SK-N-SH (cell line): ENCODE measurements around the gene ZNF438. TPM values are rescaled to one million over a fixed set of nuclear protein-coding genes. Genes with fewer than 3 reads are reported as not detected.

Experiments used
- CTCF ChIA-PET: fragments of 300-600, 350-600 bp; formaldehyde crosslinking; extraction: SDS; loops from one replicate; lab custom pipeline; 2021; lab: Yijun Ruan, JAX
- POLR2A ChIA-PET: fragments of 350-600 bp; sonication (Branson Sonifier 250); formaldehyde crosslinking; extraction: SDS; loops from one replicate; lab custom pipeline; 2020; ENCODE audit warnings: antibody characterized with exemption, inconsistent platforms; lab: Yijun Ruan, JAX
- DNase-seq: peaks from one replicate; pipeline ENCODE4 v3.0.0; 2012
- H2AFZ ChIP-seq: fragments of 200-600 bp; sonication (generic); 2 replicates; pipeline ENCODE4 v1.8.1; 2016; ENCODE audit warnings: antibody characterized with exemption, mild to moderate bottlenecking, low read depth
- H3F3A ChIP-seq: fragments of 200-600 bp; sonication (generic); replicated peaks from 2 replicates; pipeline ENCODE3; 2016; ENCODE audit warnings: antibody characterized with exemption, mild to moderate bottlenecking; ENCODE audit not compliant: insufficient read depth
- H3K27ac ChIP-seq, 2 experiments: fragments of 200-500 bp in 1 of 2; fragments of 200-600 bp in 1 of 2; sonication (Bioruptor generic) in 1 of 2; sonication (generic), shearing (Covaris generic) in 1 of 2; 2 replicates each; pipeline versions ENCODE4 v1.5.1 to v1.6.1; 2014 to 2016; ENCODE audit warnings: low read depth in 2 of 2, inconsistent platforms in 1 of 2, low read length in 1 of 2, mild to moderate bottlenecking in 1 of 2, mixed read lengths in 1 of 2
- H3K27me3 ChIP-seq: fragments of 200-600 bp; sonication (generic), shearing (Covaris generic); 2 replicates; pipeline ENCODE4 v1.6.1; 2016; ENCODE audit warnings: mixed run types; ENCODE audit not compliant: insufficient read depth
- H3K36me3 ChIP-seq, 2 experiments: fragments of 200-500 bp in 1 of 2; fragments of 200-600 bp in 1 of 2; sonication (Bioruptor generic) in 1 of 2; sonication (generic) in 1 of 2; replicated peaks in 1 of 2; 2 replicates each; pipeline versions ENCODE3 to v1.5.1; 2014 to 2016; ENCODE audit warnings: low read length in 1 of 2, mild to moderate bottlenecking in 1 of 2; ENCODE audit not compliant: insufficient read depth in 2 of 2, control insufficient read depth in 1 of 2
- H3K4me1 ChIP-seq, 2 experiments: fragments of 200-500 bp in 1 of 2; fragments of 200-600 bp in 1 of 2; sonication (Bioruptor generic) in 1 of 2; sonication (generic), shearing (Covaris generic) in 1 of 2; 2 replicates each; pipeline versions ENCODE4 v1.5.1 to v1.6.1; 2014 to 2016; ENCODE audit warnings: low read depth in 1 of 2, low read length in 1 of 2, mixed run types in 1 of 2; ENCODE audit not compliant: insufficient read depth in 2 of 2, control insufficient read depth in 1 of 2
- H3K4me2 ChIP-seq: fragments of 200-600 bp; sonication (generic), shearing (Covaris generic); 2 replicates; pipeline ENCODE4 v1.6.1; 2017; ENCODE audit warnings: mixed run types
- H3K4me3 ChIP-seq, 2 experiments: fragments of 200-500 bp in 1 of 2; fragments of 200-600 bp in 1 of 2; sonication (Bioruptor generic) in 1 of 2; sonication (generic), shearing (Covaris generic) in 1 of 2; 2 replicates each; pipeline versions ENCODE4 v1.5.1 to v1.8.1; 2014 to 2016; ENCODE audit warnings: low read depth in 2 of 2, inconsistent platforms in 1 of 2, low read length in 1 of 2, mild to moderate bottlenecking in 1 of 2, mixed read lengths in 1 of 2, moderate library complexity in 1 of 2
- H3K79me2 ChIP-seq: fragments of 200-600 bp; sonication (generic); 2 replicates; pipeline ENCODE4 v1.8.1; 2017; ENCODE audit warnings: mild to moderate bottlenecking; ENCODE audit not compliant: insufficient read depth
- H3K9ac ChIP-seq: fragments of 200-600 bp; sonication (generic); 2 replicates; pipeline ENCODE4 v1.6.1; 2017; ENCODE audit warnings: mixed run types
- H3K9me2 ChIP-seq: fragments of 200-600 bp; sonication (generic); 2 replicates; pipeline ENCODE4 v1.6.1; 2017; ENCODE audit warnings: mixed run types
- H3K9me3 ChIP-seq: fragments of 200-600 bp; sonication (generic); 2 replicates; pipeline ENCODE4 v1.6.1; 2017; ENCODE audit warnings: mixed run types, mild to moderate bottlenecking, moderate library complexity
- H4K20me1 ChIP-seq: fragments of 200-600 bp; sonication (generic); 2 replicates; pipeline ENCODE4 v1.6.1; 2017; ENCODE audit warnings: mild to moderate bottlenecking, mixed run types; ENCODE audit not compliant: insufficient read depth
- CHD2 ChIP-seq: fragments of 150-350 bp; IDR thresholded peaks from 2 replicates; pipeline ENCODE4 v1.6.1; 2018; ENCODE audit warnings: low read length; ENCODE audit not compliant: partially characterized antibody
- ELF1 ChIP-seq: IDR thresholded peaks from 2 replicates; pipeline ENCODE4 v1.4.0; 2012
- EP300 ChIP-seq, 2 experiments: IDR thresholded peaks; 2 replicates each; pipeline versions ENCODE4 v1.4.0 to v1.6.1; 2012; ENCODE audit warnings: borderline replicate concordance in 1 of 2, low read depth in 1 of 2, low read length in 1 of 2
- EZH2phosphoT487 ChIP-seq: fragments of 200-600 bp; sonication (generic); IDR thresholded peaks from 2 replicates; pipeline ENCODE4 v1.6.1; 2017; ENCODE audit warnings: low read depth, mixed run types, mild to moderate bottlenecking, antibody characterized with exemption, moderate library complexity, borderline replicate concordance
- FOXJ3 ChIP-seq: sonication (generic); formaldehyde crosslinking; IDR thresholded peaks from 2 replicates; pipeline ENCODE4 v1.5.1; 2020; ENCODE audit warnings: mild to moderate bottlenecking, missing genetic modification reagents
- FOXM1 ChIP-seq: IDR thresholded peaks from 2 replicates; pipeline ENCODE4 v1.4.0; 2012; ENCODE audit warnings: low read depth, mild to moderate bottlenecking
- GATA2 ChIP-seq: sonication (generic); formaldehyde crosslinking; IDR thresholded peaks from 2 replicates; pipeline ENCODE4 v1.5.0; 2020; ENCODE audit warnings: mild to moderate bottlenecking, missing genetic modification reagents
- JUND ChIP-seq: IDR thresholded peaks from 2 replicates; pipeline ENCODE4 v1.4.0; 2012
- NFIC ChIP-seq: IDR thresholded peaks from 2 replicates; pipeline ENCODE4 v1.4.0; 2012; ENCODE audit warnings: borderline replicate concordance
- PBX3 ChIP-seq: IDR thresholded peaks from 2 replicates; pipeline ENCODE4; 2012
- RAD21 ChIP-seq: IDR thresholded peaks from 2 replicates; pipeline ENCODE4 v1.6.1; 2012; ENCODE audit warnings: mild to moderate bottlenecking, low read length
- RFX5 ChIP-seq: IDR thresholded peaks from 2 replicates; pipeline ENCODE4 v1.6.1; 2012; ENCODE audit warnings: mild to moderate bottlenecking, improper control_type of control experiment, low read length
- SIN3A ChIP-seq: IDR thresholded peaks from 2 replicates; pipeline ENCODE4 v1.6.1; 2012; ENCODE audit warnings: low read depth, mild to moderate bottlenecking, low read length, moderate library complexity, borderline replicate concordance
- TAF1 ChIP-seq: IDR thresholded peaks from 2 replicates; pipeline ENCODE4 v1.6.1; 2012; ENCODE audit warnings: low read depth, mild to moderate bottlenecking, low read length, moderate library complexity, borderline replicate concordance
- TCF12 ChIP-seq: IDR thresholded peaks from 2 replicates; pipeline ENCODE4 v1.4.0; 2012
- USF2 ChIP-seq: fragments of 150-350 bp; IDR thresholded peaks from 2 replicates; pipeline ENCODE4 v1.6.1; 2017; ENCODE audit warnings: antibody characterized with exemption, low read length, low read depth, borderline replicate concordance
- WGBS: methylation state at CpG from one replicate; pipeline ENCODE4 v1.1.6; 2017; ENCODE audit warnings: low lambda C conversion rate; 5-methylcytosine and 5-hydroxymethylcytosine counted together
- polyA plus RNA-seq, 3 experiments: library from polyadenylated mRNA; depleted of rRNA; stranded (reverse); fragments of >200 nt; gene quantifications; 2 replicates each; pipeline ENCODE4 v1.2.3, GENCODE V29; 2012
- TF ChIP-seq, protein P1 (sequence below): IDR thresholded peaks from 2 replicates; pipeline ENCODE4 v1.4.0; 2012; ENCODE audit warnings: low read depth
- TF ChIP-seq, protein P2 (sequence below): IDR thresholded peaks from 2 replicates; pipeline ENCODE4 v1.4.0; 2012; ENCODE audit warnings: low read depth, borderline replicate concordance
- TF ChIP-seq, protein P3 (sequence below): fragments of 200-600 bp; sonication (generic); IDR thresholded peaks from 2 replicates; pipeline ENCODE4 v1.6.1; 2017; ENCODE audit warnings: antibody characterized with exemption, mild to moderate bottlenecking, moderate library complexity

The ZNF438 gene
- polyA plus RNA-seq, 1 of the 3 experiments (the other 2 are of a cell fraction): 2.1 TPM

DNA sequence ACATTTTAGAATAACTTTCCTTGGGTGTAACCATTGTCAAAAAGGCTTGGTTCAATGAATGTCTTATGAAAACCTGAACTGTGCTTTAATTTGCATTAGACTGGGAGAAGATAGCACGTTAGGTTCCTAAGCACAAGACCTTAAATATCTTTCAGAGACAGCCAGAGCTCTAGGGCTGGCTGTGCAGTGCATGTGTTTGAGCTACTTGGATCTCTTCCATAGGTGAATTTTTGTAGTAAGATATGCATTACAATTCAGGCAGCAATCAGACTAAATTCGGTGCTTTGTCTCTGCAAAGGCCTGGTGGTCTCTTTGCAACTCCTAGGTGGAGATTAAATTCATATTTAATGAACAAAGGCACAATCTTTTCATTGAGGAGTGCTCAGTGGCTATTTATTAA, 192.0 kb downstream of the ZNF438 start:
- Histone ChIP-seq H3K36me3 (no peaks in the 10 kb centered on the region), H3K4me1 (no peaks in the 10 kb centered on the region), H3K9me2 (no peaks in the 10 kb centered on the region), H2AFZ (no peak overlapping the region), H3K4me3 (no peak overlapping the region), H3K9ac (no peak overlapping the region), H3K9me3 (no peaks in the 10 kb centered on the region), H3K27me3 (no peaks in the 10 kb centered on the region), H4K20me1 (no peaks in the 10 kb centered on the region), H3K79me2 (no peaks in the 10 kb centered on the region), H3K4me2 (no peak overlapping the region), H3F3A (no peaks in the 10 kb centered on the region), H3K27ac (no peak overlapping the region)
- POLR2A ChIA-PET: no interaction called here
- no peak for DNase-seq
- TF ChIP-seq ELF1 (no peak), CHD2 (no peak), EZH2phosphoT487 (no peak), TCF12 (no peak), FOXM1 (no peak), RAD21 (no peak), GATA2 (CRISPR knock-in tag) (no peak), TAF1 (no peak), USF2 (no peak), FOXJ3 (CRISPR knock-in tag) (no peak), RFX5 (no peak), JUND (no peak), PBX3 (no peak), NFIC (no peak), SIN3A (no peak), EP300 (IDR thresholded peaks at IDR 0.05; ENCODE audit: borderline replicate concordance in 1 of 2, low read depth in 1 of 2, low read length in 1 of 2) (no peak)
- TF ChIP-seq, protein P1, sequence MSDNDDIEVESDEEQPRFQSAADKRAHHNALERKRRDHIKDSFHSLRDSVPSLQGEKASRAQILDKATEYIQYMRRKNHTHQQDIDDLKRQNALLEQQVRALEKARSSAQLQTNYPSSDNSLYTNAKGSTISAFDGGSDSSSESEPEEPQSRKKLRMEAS: no peak
- TF ChIP-seq, protein P2, sequence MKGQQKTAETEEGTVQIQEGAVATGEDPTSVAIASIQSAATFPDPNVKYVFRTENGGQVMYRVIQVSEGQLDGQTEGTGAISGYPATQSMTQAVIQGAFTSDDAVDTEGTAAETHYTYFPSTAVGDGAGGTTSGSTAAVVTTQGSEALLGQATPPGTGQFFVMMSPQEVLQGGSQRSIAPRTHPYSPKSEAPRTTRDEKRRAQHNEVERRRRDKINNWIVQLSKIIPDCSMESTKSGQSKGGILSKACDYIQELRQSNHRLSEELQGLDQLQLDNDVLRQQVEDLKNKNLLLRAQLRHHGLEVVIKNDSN: no peak
- TF ChIP-seq, protein P3, sequence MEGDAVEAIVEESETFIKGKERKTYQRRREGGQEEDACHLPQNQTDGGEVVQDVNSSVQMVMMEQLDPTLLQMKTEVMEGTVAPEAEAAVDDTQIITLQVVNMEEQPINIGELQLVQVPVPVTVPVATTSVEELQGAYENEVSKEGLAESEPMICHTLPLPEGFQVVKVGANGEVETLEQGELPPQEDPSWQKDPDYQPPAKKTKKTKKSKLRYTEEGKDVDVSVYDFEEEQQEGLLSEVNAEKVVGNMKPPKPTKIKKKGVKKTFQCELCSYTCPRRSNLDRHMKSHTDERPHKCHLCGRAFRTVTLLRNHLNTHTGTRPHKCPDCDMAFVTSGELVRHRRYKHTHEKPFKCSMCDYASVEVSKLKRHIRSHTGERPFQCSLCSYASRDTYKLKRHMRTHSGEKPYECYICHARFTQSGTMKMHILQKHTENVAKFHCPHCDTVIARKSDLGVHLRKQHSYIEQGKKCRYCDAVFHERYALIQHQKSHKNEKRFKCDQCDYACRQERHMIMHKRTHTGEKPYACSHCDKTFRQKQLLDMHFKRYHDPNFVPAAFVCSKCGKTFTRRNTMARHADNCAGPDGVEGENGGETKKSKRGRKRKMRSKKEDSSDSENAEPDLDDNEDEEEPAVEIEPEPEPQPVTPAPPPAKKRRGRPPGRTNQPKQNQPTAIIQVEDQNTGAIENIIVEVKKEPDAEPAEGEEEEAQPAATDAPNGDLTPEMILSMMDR: no peak
- CTCF ChIA-PET: interaction anchor here (1.3 kb wide), 1 partner anchor 13 kb away, joined by 4 read pairs; no protein-coding TSS in a partner anchor
- WGBS: 93% methylated on average over 2 of the region's 2 CpGs
